ENCODE results near the gene FHAD1.

FHAD1 gene

GRCh38 chr1:15212216-15212953 is 34.6 kb upstream of the FHAD1 start:
- H3K4me3 ChIP-seq (ENCODE audit: low read length), result no peak overlapping the region
- no peaks in the 10 kb centered on the region for H3F3A ChIP-seq (ENCODE audit: insufficient read depth, low read length)
- no peaks in the 10 kb centered on the region for H3K4me1 ChIP-seq (ENCODE audit: low read length)
- no peak overlapping the region for H2AFZ ChIP-seq (ENCODE audit: low read length)
- no peaks in the 10 kb centered on the region for H3K79me2 ChIP-seq (ENCODE audit: low read length)
- no peaks in the 10 kb centered on the region for H3K9me2 ChIP-seq (replicated peaks; ENCODE audit: insufficient read depth, low read length)
- H3K36me3 ChIP-seq (replicated peaks; ENCODE audit: insufficient read depth, low read length), result no peaks in the 10 kb centered on the region
- no peaks in the 10 kb centered on the region for H3K9me3 ChIP-seq (replicated peaks; ENCODE audit: insufficient read depth, low read length)
- no peak overlapping the region for H3K27ac ChIP-seq (ENCODE audit: low read length)
- H4K20me1 ChIP-seq (ENCODE audit: insufficient read depth, low read length), result no peaks in the 10 kb centered on the region
- DNase-seq, result no peak
- no peaks in the 10 kb centered on the region for H3K27me3 ChIP-seq (replicated peaks; ENCODE audit: insufficient read depth, low read length)
- no peak overlapping the region for H3K9ac ChIP-seq (ENCODE audit: low read length)
- no peak overlapping the region for H3K4me2 ChIP-seq (ENCODE audit: low read depth, low read length)
- no peak for TF ChIP-seq EZH2phosphoT487 (IDR thresholded peaks at IDR 0.05; ENCODE audit: low read length)
- TF ChIP-seq CTCF (IDR thresholded peaks at IDR 0.05; ENCODE audit: low read length), result no peak
- TF ChIP-seq EZH2 (optimal IDR thresholded peaks at IDR 0.05; ENCODE audit: low read depth, low read length), result no peak

DNA sequence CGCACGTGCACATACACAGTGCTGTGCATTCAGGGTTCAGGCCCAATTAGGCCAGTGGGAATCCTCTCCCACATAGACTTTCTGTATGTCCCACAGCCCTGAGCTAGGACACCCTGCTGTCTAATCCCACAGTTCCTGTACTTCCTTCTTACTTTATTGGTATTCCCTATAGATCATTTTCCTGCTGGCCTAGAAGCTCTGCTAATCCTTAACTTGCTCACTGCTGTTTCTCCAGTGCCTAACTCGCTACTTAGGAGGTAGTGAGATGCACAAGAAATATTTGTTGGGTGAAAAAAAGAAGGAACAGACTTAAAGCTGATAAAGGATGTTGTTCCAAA is 34.1 kb upstream of the FHAD1 start:
- no peak overlapping the region for H3K4me2 ChIP-seq (ENCODE audit: low read depth, low read length)
- H3K79me2 ChIP-seq (ENCODE audit: low read length), result no peaks in the 10 kb centered on the region
- no peak for TF ChIP-seq EZH2phosphoT487 (IDR thresholded peaks at IDR 0.05; ENCODE audit: low read length)
- TF ChIP-seq CTCF (IDR thresholded peaks at IDR 0.05; ENCODE audit: low read length), result no peak
- TF ChIP-seq EZH2 (optimal IDR thresholded peaks at IDR 0.05; ENCODE audit: low read depth, low read length), result no peak
- H4K20me1 ChIP-seq (ENCODE audit: insufficient read depth, low read length), result no peaks in the 10 kb centered on the region
- H3K9me3 ChIP-seq (replicated peaks; ENCODE audit: insufficient read depth, low read length), result no peaks in the 10 kb centered on the region
- no peak overlapping the region for H2AFZ ChIP-seq (ENCODE audit: low read length)
- H3K9me2 ChIP-seq (replicated peaks; ENCODE audit: insufficient read depth, low read length), result no peaks in the 10 kb centered on the region
- H3K9ac ChIP-seq (ENCODE audit: low read length), result no peak overlapping the region
- H3F3A ChIP-seq (ENCODE audit: insufficient read depth, low read length), result no peaks in the 10 kb centered on the region
- no peaks in the 10 kb centered on the region for H3K27me3 ChIP-seq (replicated peaks; ENCODE audit: insufficient read depth, low read length)
- H3K4me1 ChIP-seq (ENCODE audit: low read length), result no peaks in the 10 kb centered on the region
- H3K4me3 ChIP-seq (ENCODE audit: low read length), result no peak overlapping the region
- DNase-seq, result no peak
- no peaks in the 10 kb centered on the region for H3K36me3 ChIP-seq (replicated peaks; ENCODE audit: insufficient read depth, low read length)
- H3K27ac ChIP-seq (ENCODE audit: low read length), result no peak overlapping the region

GRCh38 chr1:15213341-15213821 is 33.6 kb upstream of the FHAD1 start:
- DNase-seq, result no peak
- TF ChIP-seq CTCF (IDR thresholded peaks at IDR 0.05; ENCODE audit: low read length), result no peak
- no peak for TF ChIP-seq EZH2 (optimal IDR thresholded peaks at IDR 0.05; ENCODE audit: low read depth, low read length)
- no peak for TF ChIP-seq EZH2phosphoT487 (IDR thresholded peaks at IDR 0.05; ENCODE audit: low read length)

More at GRCh38 chr1:15213341-15213821, 33.6 kb upstream of the FHAD1 start:
- Histone ChIP-seq H3K27ac (ENCODE audit: low read length) (no peak overlapping the region), H3K27me3 (replicated peaks; ENCODE audit: insufficient read depth, low read length) (no peaks in the 10 kb centered on the region), H3K9me3 (replicated peaks; ENCODE audit: insufficient read depth, low read length) (no peaks in the 10 kb centered on the region), H3K4me1 (ENCODE audit: low read length) (peaks cover 3% of the 10 kb centered on the region), H2AFZ (ENCODE audit: low read length) (no peak overlapping the region), H3F3A (ENCODE audit: insufficient read depth, low read length) (no peaks in the 10 kb centered on the region), H3K4me2 (ENCODE audit: low read depth, low read length) (no peak overlapping the region), H3K9ac (ENCODE audit: low read length) (no peak overlapping the region), H3K79me2 (ENCODE audit: low read length) (no peaks in the 10 kb centered on the region), H3K9me2 (replicated peaks; ENCODE audit: insufficient read depth, low read length) (no peaks in the 10 kb centered on the region), H3K4me3 (ENCODE audit: low read length) (no peak overlapping the region), H3K36me3 (replicated peaks; ENCODE audit: insufficient read depth, low read length) (no peaks in the 10 kb centered on the region), H4K20me1 (ENCODE audit: insufficient read depth, low read length) (no peaks in the 10 kb centered on the region)

Data from MM.1S (cell line).